K562 (cell line): ENCODE data around the gene HSPA5. TPM values are rescaled to one million over a fixed set of nuclear protein-coding genes. Genes with fewer than 3 reads are reported as not detected.

Source experiments
- ATF2 ChIP-seq: sonication (generic); formaldehyde crosslinking; IDR thresholded peaks from 2 replicates; pipeline ENCODE4 v1.8.1; 2022; ENCODE audit warnings: missing genetic modification reagents
- ATF3 ChIP-seq, 2 experiments: fragments of 450-650 bp in 1 of 2; sonication (generic) in 1 of 2; formaldehyde crosslinking in 1 of 2; IDR thresholded peaks in 1 of 2; conservative IDR thresholded peaks in 1 of 2; 2 replicates each; pipeline versions ENCODE4 v1.6.1 to v1.8.1; 2016 to 2023; ENCODE audit warnings: mild to moderate bottlenecking in 2 of 2, moderate library complexity in 2 of 2, inconsistent platforms in 1 of 2, missing genetic modification reagents in 1 of 2
- DACH1 ChIP-seq: fragments of 450-650 bp; IDR thresholded peaks from 2 replicates; pipeline ENCODE4 v1.6.1; 2018; ENCODE audit not compliant: partially characterized antibody
- DNMT1 ChIP-seq: fragments of 450-650 bp; IDR thresholded peaks from 2 replicates; pipeline ENCODE4 v1.6.1; 2016; ENCODE audit warnings: antibody characterized with exemption, mild to moderate bottlenecking
- ELF1 ChIP-seq: fragments of 200-800 bp; sonication (Bioruptor generic); IDR thresholded peaks from 2 replicates; pipeline ENCODE4 v1.6.1; 2016; ENCODE audit warnings: missing genetic modification characterization, missing compliant biosample characterization
- GABPA ChIP-seq: fragments of 200-800 bp; sonication (Bioruptor generic); conservative IDR thresholded peaks from 2 replicates; pipeline ENCODE4 v1.6.1; 2016; ENCODE audit warnings: low read depth, missing genetic modification characterization, missing compliant biosample characterization
- GATAD2A ChIP-seq: fragments of 450-650 bp; IDR thresholded peaks from 2 replicates; pipeline ENCODE4 v1.6.1; 2017
- HNRNPK ChIP-seq: fragments of 200-400 bp; formaldehyde crosslinking; IDR thresholded peaks from one replicate; pipeline ENCODE4 v1.6.1; 2018; ENCODE audit warnings: mild to moderate bottlenecking, low read depth, low read length; ENCODE audit not compliant: poor library complexity, severe bottlenecking
- KLF6 ChIP-seq: fragments of 250-450 bp; sonication (Bioruptor Pico); IDR thresholded peaks from 2 replicates; pipeline ENCODE4 v1.4.0; 2020; ENCODE audit warnings: mild to moderate bottlenecking, moderate library complexity, borderline replicate concordance
- NONO ChIP-seq, 2 experiments: fragments of 200-400 bp in 1 of 2; fragments of 450-650 bp in 1 of 2; formaldehyde crosslinking in 1 of 2; IDR thresholded peaks; 2 replicates each; pipeline ENCODE4 v1.6.1; 2017; ENCODE audit warnings: low read depth in 2 of 2, mild to moderate bottlenecking in 2 of 2, moderate library complexity in 2 of 2, low read length in 1 of 2
- NR1H2 ChIP-seq: sonication (generic); formaldehyde crosslinking; IDR thresholded peaks from 2 replicates; pipeline ENCODE4 v1.4.0; 2020; ENCODE audit warnings: mild to moderate bottlenecking, missing genetic modification reagents
- NUFIP1 ChIP-seq: fragments of 450-650 bp; IDR thresholded peaks from 2 replicates; pipeline ENCODE4 v1.6.1; 2018; ENCODE audit not compliant: partially characterized antibody
- PTRF ChIP-seq: fragments of 450-650 bp; IDR thresholded peaks from 2 replicates; pipeline ENCODE4 v1.6.1; 2016; ENCODE audit warnings: mild to moderate bottlenecking, missing genetic modification characterization, missing compliant biosample characterization
- PYGO2 ChIP-seq: fragments of 450-650 bp; IDR thresholded peaks from 2 replicates; pipeline ENCODE4 v1.6.1; 2016; ENCODE audit warnings: mild to moderate bottlenecking, missing genetic modification characterization, moderate library complexity, missing compliant biosample characterization
- RUNX1 ChIP-seq: sonication (generic); IDR thresholded peaks from 2 replicates; pipeline ENCODE4 v1.6.1; 2016; ENCODE audit warnings: antibody characterized with exemption, low read depth
- ZBTB1 ChIP-seq: sonication (generic); formaldehyde crosslinking; IDR thresholded peaks from 2 replicates; pipeline ENCODE4 v1.8.1; 2023; ENCODE audit warnings: missing genetic modification reagents, low read depth, mild to moderate bottlenecking, borderline replicate concordance
- ZNF12 ChIP-seq: sonication (generic); formaldehyde crosslinking; IDR thresholded peaks from 2 replicates; pipeline ENCODE4 v1.4.0; 2020; ENCODE audit warnings: mild to moderate bottlenecking, missing genetic modification reagents
- ZNF224 ChIP-seq: sonication (generic); formaldehyde crosslinking; IDR thresholded peaks from 2 replicates; pipeline ENCODE4 v1.8.0; 2022; ENCODE audit warnings: mild to moderate bottlenecking, missing genetic modification reagents
- ZNF232 ChIP-seq: sonication (generic); formaldehyde crosslinking; IDR thresholded peaks from 2 replicates; pipeline ENCODE4 v1.8.0; 2022; ENCODE audit warnings: mild to moderate bottlenecking, missing genetic modification reagents
- ZNF639 ChIP-seq, 2 experiments: fragments of 200-800 bp in 1 of 2; sonication (Bioruptor generic) in 1 of 2; sonication (generic) in 1 of 2; formaldehyde crosslinking in 1 of 2; IDR thresholded peaks in 1 of 2; conservative IDR thresholded peaks in 1 of 2; 2 replicates each; pipeline versions ENCODE4 v1.5.0 to v1.6.1; 2016 to 2020; ENCODE audit warnings: missing compliant biosample characterization in 1 of 2, missing genetic modification characterization in 1 of 2, missing genetic modification reagents in 1 of 2
- polyA plus RNA-seq, 8 experiments: library from polyadenylated mRNA; depleted of rRNA in 4 of 8; stranded (reverse) in 5 of 8; unstranded in 3 of 8; fragments of >200 nt; fragmentation: Nextera tagmentation in 2 of 8; fragmentation: Illumina TruSeq in 1 of 8; extraction: Ambion mirVana in 2 of 8; extraction: Trizol in 1 of 8; gene quantifications; 2 replicates each; pipeline versions ENCODE4 v1.2.1 to v1.2.3, GENCODE V29; 2011 to 2014; ENCODE audit warnings: inconsistent platforms in 1 of 8, missing spikeins in 1 of 8
- total RNA-seq, 7 experiments: library from RNA; depleted of rRNA in 6 of 7; stranded (reverse); fragments of >200 nt in 6 of 7; fragmentation: Illumina TruSeq in 2 of 7; extraction: Trizol in 2 of 7; gene quantifications; 2 replicates each; pipeline versions ENCODE4 v1.2.1 to v1.2.3, GENCODE V29; 2011 to 2021; ENCODE audit warnings: low replicate concordance in 1 of 7
- TF ChIP-seq, protein P1 (sequence below): fragments of 450-650 bp; IDR thresholded peaks from 2 replicates; pipeline ENCODE4 v1.6.1; 2017; ENCODE audit warnings: antibody characterized with exemption

HSPA5 gene
- total and polyA plus RNA-seq, 9 of the 15 experiments (the other 6 are each of a cell fraction or from before 2014, with no cell fraction given): 48.0 to 265 (median 113) TPM

GRCh38 chr9:125241863-125242739 lies 958 bp upstream of the HSPA5 start (continued):
- TF ChIP-seq NUFIP1 (no peak), RUNX1 (no peak), KLF6 (CRISPR knock-in tag) (peak; percentile 43; the same call in 1 of the 2 replicates), GABPA (tag) (no peak), ATF3 (IDR thresholded peaks at IDR 0.05) (no peak), ATF3 (CRISPR knock-in tag; conservative IDR thresholded peaks at IDR 0.05) (no peak), ATF2 (no peak), HNRNPK (no peak), ZNF232 (CRISPR knock-in tag) (no peak), ZBTB1 (CRISPR knock-in tag) (no peak), ZNF639 (CRISPR knock-in tag; conservative IDR thresholded peaks at IDR 0.05 in 1 of 2, IDR thresholded peaks at IDR 0.05 in 1 of 2) (no peak; a peak in 1 of 4 replicates), ZNF12 (CRISPR knock-in tag) (peak; percentile 60; the same call in 1 of the 2 replicates), DNMT1 (no peak), ELF1 (tag) (0 out of 2 replicates have a peak, but pooled peaks have one; percentile 13), PTRF (peak; percentile 64; the same call in 1 of the 2 replicates), PYGO2 (tag) (no peak), ZNF224 (CRISPR knock-in tag) (no peak), NONO (IDR thresholded peaks at IDR 0.05; ENCODE audit: low read depth in 2 of 2, low read length in 1 of 2) (no peak), DACH1 (no peak), GATAD2A (no peak), NR1H2 (no peak)
- TF ChIP-seq, protein P1, sequence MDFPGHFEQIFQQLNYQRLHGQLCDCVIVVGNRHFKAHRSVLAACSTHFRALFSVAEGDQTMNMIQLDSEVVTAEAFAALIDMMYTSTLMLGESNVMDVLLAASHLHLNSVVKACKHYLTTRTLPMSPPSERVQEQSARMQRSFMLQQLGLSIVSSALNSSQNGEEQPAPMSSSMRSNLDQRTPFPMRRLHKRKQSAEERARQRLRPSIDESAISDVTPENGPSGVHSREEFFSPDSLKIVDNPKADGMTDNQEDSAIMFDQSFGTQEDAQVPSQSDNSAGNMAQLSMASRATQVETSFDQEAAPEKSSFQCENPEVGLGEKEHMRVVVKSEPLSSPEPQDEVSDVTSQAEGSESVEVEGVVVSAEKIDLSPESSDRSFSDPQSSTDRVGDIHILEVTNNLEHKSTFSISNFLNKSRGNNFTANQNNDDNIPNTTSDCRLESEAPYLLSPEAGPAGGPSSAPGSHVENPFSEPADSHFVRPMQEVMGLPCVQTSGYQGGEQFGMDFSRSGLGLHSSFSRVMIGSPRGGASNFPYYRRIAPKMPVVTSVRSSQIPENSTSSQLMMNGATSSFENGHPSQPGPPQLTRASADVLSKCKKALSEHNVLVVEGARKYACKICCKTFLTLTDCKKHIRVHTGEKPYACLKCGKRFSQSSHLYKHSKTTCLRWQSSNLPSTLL: no peak
